Activated T-cell treated with anti-CD3 and anti-CD28 coated beads, Interleukin-2, amount 50 U/mL, for 4 hours (primary cell): ENCODE data around the gene LHX6. TPM values are rescaled to one million over a fixed set of nuclear protein-coding genes. Genes with fewer than 3 reads are reported as not detected.

Experiments
- ATAC-seq, 2 donors: fragments of 200-7000 bp; cut with Tn5 transposase; one replicate each; pipeline ENCODE4 v1.10.0; 2021
- DNase-seq: peaks from one replicate; pipeline ENCODE4 v3.0.0-alpha.2; 2020
- H3K27me3 Mint-ChIP-seq: one replicate; pipeline ENCODE4 v1.8.0; 2021; ENCODE audit warnings: low read depth, mixed read lengths
- H3K36me3 Mint-ChIP-seq: one replicate; pipeline ENCODE4 v1.8.0; 2022; ENCODE audit warnings: mixed read lengths; ENCODE audit not compliant: insufficient read depth
- H3K4me1 Mint-ChIP-seq: one replicate; pipeline ENCODE4 v1.8.0; 2021; ENCODE audit warnings: low read depth, mixed read lengths
- H3K4me3 Mint-ChIP-seq: one replicate; pipeline ENCODE4 v1.8.0; 2021; ENCODE audit warnings: mild to moderate bottlenecking, moderate library complexity, mixed read lengths
- H3K9me3 Mint-ChIP-seq: one replicate; pipeline ENCODE4 v1.8.0; 2021; ENCODE audit warnings: mixed read lengths
- total RNA-seq, 3 donors: library from RNA; stranded (reverse); gene quantifications; one replicate each; pipeline ENCODE4 v1.2.1, GENCODE V29; 2021

Gene LHX6
- total RNA-seq, 3 donors from 2014 or later: 0.11 TPM; not detected in 2

GRCh38 chr9:122254761-122255160 lies 26.0 kb upstream of the LHX6 start:
- no peaks in the 10 kb centered on the region for H3K9me3 Mint-ChIP-seq
- peaks cover 39% of the 10 kb centered on the region for H3K36me3 Mint-ChIP-seq
- no peak overlapping the region for H3K4me3 Mint-ChIP-seq
- ATAC-seq (no peak), DNase-seq (no peak)
- H3K4me1 Mint-ChIP-seq: peaks cover 13% of the 10 kb centered on the region
- H3K27me3 Mint-ChIP-seq: no peaks in the 10 kb centered on the region

GRCh38 chr9:122252796-122253195 lies 24.0 kb upstream of the LHX6 start:
- H3K9me3 Mint-ChIP-seq: no peaks in the 10 kb centered on the region
- DNase-seq: no peak

GRCh38 chr9:122251351-122251750 lies 22.6 kb upstream of the LHX6 start:
- Mint-ChIP-seq H3K27me3 (no peaks in the 10 kb centered on the region), H3K9me3 (no peaks in the 10 kb centered on the region), H3K4me3 (no peak overlapping the region), H3K4me1 (peaks cover 9% of the 10 kb centered on the region), H3K36me3 (peaks cover 45% of the 10 kb centered on the region)
- ATAC-seq (no peak), DNase-seq (no peak)

More at GRCh38 chr9:122252796-122253195, 24.0 kb upstream of the LHX6 start:
- peaks cover 13% of the 10 kb centered on the region for H3K4me1 Mint-ChIP-seq
- ATAC-seq: no peak
- no peak overlapping the region for H3K4me3 Mint-ChIP-seq
- peaks cover 38% of the 10 kb centered on the region for H3K36me3 Mint-ChIP-seq
- H3K27me3 Mint-ChIP-seq: no peaks in the 10 kb centered on the region

GRCh38 chr9:122248448-122248865 lies 19.7 kb upstream of the LHX6 start:
- ATAC-seq: no peak
- Mint-ChIP-seq H3K36me3 (peaks cover 51% of the 10 kb centered on the region), H3K9me3 (no peaks in the 10 kb centered on the region), H3K4me3 (no peak overlapping the region), H3K27me3 (no peaks in the 10 kb centered on the region), H3K4me1 (peaks cover 4% of the 10 kb centered on the region)
- no peak for DNase-seq

- ATAC-seq (no peak), DNase-seq (no peak)
- H3K9me3 Mint-ChIP-seq: no peaks in the 10 kb centered on the region
- H3K27me3 Mint-ChIP-seq: no peaks in the 10 kb centered on the region
- no peaks in the 10 kb centered on the region for H3K4me1 Mint-ChIP-seq
- no peak overlapping the region for H3K4me3 Mint-ChIP-seq
- peaks cover 47% of the 10 kb centered on the region for H3K36me3 Mint-ChIP-seq
Measured at GRCh38 chr9:122246666-122247065, 17.9 kb upstream of the LHX6 start.

GRCh38 chr9:122244349-122244748 lies 15.6 kb upstream of the LHX6 start:
- H3K36me3 Mint-ChIP-seq: peaks cover 45% of the 10 kb centered on the region
- ATAC-seq: no peak

GRCh38 chr9:122239722-122240121 lies 11.0 kb upstream of the LHX6 start:
- Mint-ChIP-seq H3K4me3 (no peak overlapping the region), H3K36me3 (peaks cover 32% of the 10 kb centered on the region), H3K27me3 (no peaks in the 10 kb centered on the region), H3K9me3 (no peaks in the 10 kb centered on the region), H3K4me1 (no peaks in the 10 kb centered on the region)
- ATAC-seq (no peak), DNase-seq (no peak)

More at GRCh38 chr9:122244349-122244748, 15.6 kb upstream of the LHX6 start:
- no peaks in the 10 kb centered on the region for H3K4me1 Mint-ChIP-seq
- no peaks in the 10 kb centered on the region for H3K27me3 Mint-ChIP-seq
- DNase-seq: no peak
- H3K9me3 Mint-ChIP-seq: no peaks in the 10 kb centered on the region
- H3K4me3 Mint-ChIP-seq: no peak overlapping the region

- Mint-ChIP-seq H3K4me3 (no peak overlapping the region), H3K27me3 (no peaks in the 10 kb centered on the region), H3K36me3 (peaks cover 19% of the 10 kb centered on the region), H3K4me1 (no peaks in the 10 kb centered on the region), H3K9me3 (no peaks in the 10 kb centered on the region)
- no peak for DNase-seq
- no peak for ATAC-seq
Measured at GRCh38 chr9:122236681-122237080, 7.9 kb upstream of the LHX6 start.

GRCh38 chr9:122234022-122234748 lies 5.4 kb upstream of the LHX6 start:
- Mint-ChIP-seq H3K9me3 (no peaks in the 10 kb centered on the region), H3K4me3 (no peak overlapping the region), H3K36me3 (peaks cover 8% of the 10 kb centered on the region), H3K4me1 (no peaks in the 10 kb centered on the region), H3K27me3 (no peaks in the 10 kb centered on the region)
- DNase-seq (no peak), ATAC-seq (no peak)

- Mint-ChIP-seq H3K4me1 (no peaks in the 10 kb centered on the region), H3K36me3 (no peaks in the 10 kb centered on the region), H3K9me3 (no peaks in the 10 kb centered on the region), H3K4me3 (no peak overlapping the region), H3K27me3 (no peaks in the 10 kb centered on the region)
- ATAC-seq: no peak
- no peak for DNase-seq
Measured at GRCh38 chr9:122232796-122233306, 4.1 kb upstream of the LHX6 start.

GRCh38 chr9:122229485-122229837 lies 704 bp upstream of the LHX6 start:
- H3K4me1 Mint-ChIP-seq: peaks cover 4% of the 10 kb centered on the region
- ATAC-seq (no peak), DNase-seq (no peak)
- H3K27me3 Mint-ChIP-seq: peaks cover 22% of the 10 kb centered on the region
- H3K9me3 Mint-ChIP-seq: no peaks in the 10 kb centered on the region
- no peaks in the 10 kb centered on the region for H3K36me3 Mint-ChIP-seq
- H3K4me3 Mint-ChIP-seq: no peak overlapping the region

- no peak overlapping the region for H3K4me3 Mint-ChIP-seq
- no peaks in the 10 kb centered on the region for H3K36me3 Mint-ChIP-seq
- peak in 1 of 2 donors; percentile 41 for ATAC-seq
- DNase-seq: no peak
- peaks cover 4% of the 10 kb centered on the region for H3K4me1 Mint-ChIP-seq
- peaks cover 28% of the 10 kb centered on the region for H3K27me3 Mint-ChIP-seq
- H3K9me3 Mint-ChIP-seq: no peaks in the 10 kb centered on the region
Measured at GRCh38 chr9:122228191-122228567, 578 bp downstream of the LHX6 start.

- DNase-seq (no peak), ATAC-seq (no peak)
- Mint-ChIP-seq H3K4me3 (peak overlapping the region; percentile 15), H3K4me1 (peaks cover 7% of the 10 kb centered on the region), H3K36me3 (no peaks in the 10 kb centered on the region), H3K27me3 (peaks cover 34% of the 10 kb centered on the region), H3K9me3 (no peaks in the 10 kb centered on the region)
Measured at GRCh38 chr9:122227575-122227900, 1.2 kb downstream of the LHX6 start.

GRCh38 chr9:122226758-122227574 lies 1.8 kb downstream of the LHX6 start:
- H3K4me3 Mint-ChIP-seq: no peak overlapping the region
- H3K36me3 Mint-ChIP-seq: no peaks in the 10 kb centered on the region
- ATAC-seq: no peak
- H3K4me1 Mint-ChIP-seq: peaks cover 7% of the 10 kb centered on the region
- no peak for DNase-seq
- no peaks in the 10 kb centered on the region for H3K9me3 Mint-ChIP-seq
- peaks cover 40% of the 10 kb centered on the region for H3K27me3 Mint-ChIP-seq
